ENCODE data around the gene CDX2.

GRCh38 chr13:27959976-27960361, 9.1 kb downstream of the CDX2 start:
- TF ChIP-seq CTCF (IDR thresholded peaks at IDR 0.05; ENCODE audit: low read depth, low read length): no peak
- TF ChIP-seq EZH2phosphoT487 (IDR thresholded peaks at IDR 0.05; ENCODE audit: low read depth): no peak

All from OCI-LY3 (cell line).